ENCODE results near the gene GOPC. TPM values are rescaled to one million over a fixed set of nuclear protein-coding genes. Genes with fewer than 3 reads are reported as not detected.

The GOPC gene
- total and polyA plus RNA-seq, 2 of the 8 experiments (the other 6 are each of a cell fraction or from before 2014, with no cell fraction given): 5.3 to 19.4 TPM

DNA sequence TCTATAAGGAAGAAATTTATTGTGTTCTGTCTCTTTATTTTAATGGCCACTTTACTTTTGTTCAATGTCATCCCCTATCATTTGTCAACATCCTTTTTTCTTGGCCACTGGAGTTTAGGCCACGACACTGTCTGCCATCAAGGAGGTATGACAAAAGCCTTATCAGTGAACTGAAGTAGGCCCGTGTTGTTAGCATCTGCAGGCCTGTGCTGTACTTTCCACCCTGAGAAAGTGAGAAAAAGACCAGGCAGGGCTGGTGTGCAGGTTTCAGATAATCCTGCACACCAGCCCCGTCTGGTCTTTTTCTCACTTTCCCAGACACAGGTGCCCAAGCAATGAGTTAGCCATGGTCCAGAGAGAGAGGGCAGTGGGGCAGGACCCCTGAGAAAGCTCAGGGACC lies 57.6 kb downstream of the GOPC start:
- Histone ChIP-seq H2BK15ac (ENCODE audit: low read length) (no peak overlapping the region), H2AFZ (ENCODE audit: low read length) (no peak overlapping the region), H3K4me1 (replicated peaks in 1 of 4; ENCODE audit: control insufficient read depth in 3 of 4, insufficient read depth in 4 of 4, low read length in 3 of 4) (peaks cover 0 to 5% (median 3%) of the 10 kb centered on the region in 4 experiments; a peak in 5 of 7 replicates), H3K23ac (ENCODE audit: insufficient read length) (no peak overlapping the region), H2BK12ac (ENCODE audit: low read depth, low read length) (no peak overlapping the region), H4K5ac (ENCODE audit: insufficient read length, low read depth, low read length) (no peak overlapping the region), H3K4me3 (ENCODE audit: extremely low read depth in 1 of 4, insufficient read depth in 2 of 4, low read depth in 3 of 4, low read length in 4 of 4) (no peak overlapping the region), H3K36me3 (ENCODE audit: control insufficient read depth in 2 of 4, insufficient read depth in 4 of 4, low read length in 3 of 4) (peaks cover 0 to 3% (median 0%) of the 10 kb centered on the region in 4 experiments; a peak in 1 of 8 replicates), H2BK120ac (replicated peaks; ENCODE audit: low read depth, low read length) (no peak overlapping the region), H3K9me3 (ENCODE audit: insufficient read depth in 2 of 2, low read depth in 1 of 2, low read length in 1 of 2) (no peaks in the 10 kb centered on the region), H2BK5ac (ENCODE audit: low read depth, low read length) (no peak overlapping the region), H3K27me3 (replicated peaks in 1 of 4; ENCODE audit: control insufficient read depth in 3 of 4, extremely low read depth in 1 of 4, insufficient read depth in 3 of 4, low read length in 3 of 4) (no peaks in the 10 kb centered on the region; a peak in 1 of 7 replicates), H2AK5ac (ENCODE audit: low read depth, low read length) (no peak overlapping the region), H4K20me1 (replicated peaks in 1 of 2; ENCODE audit: control insufficient read depth in 1 of 2, insufficient read depth in 2 of 2, low read length in 2 of 2) (peaks cover 0 to 2% of the 10 kb centered on the region in 2 experiments), H3K27ac (ENCODE audit: low read depth, low read length) (no peak overlapping the region), H3K23me2 (ENCODE audit: low read depth, low read length) (no peaks in the 10 kb centered on the region), H3K79me2 (ENCODE audit: control insufficient read depth in 1 of 2, insufficient read depth in 2 of 2, low read length in 2 of 2) (no peaks in the 10 kb centered on the region), H3K18ac (ENCODE audit: extremely low read depth, low read length) (no peak overlapping the region), H3K4ac (replicated peaks; ENCODE audit: insufficient read length, low read depth, low read length) (no peak overlapping the region), H3K79me1 (ENCODE audit: low read depth, low read length) (no peaks in the 10 kb centered on the region), H4K8ac (ENCODE audit: extremely low read depth, insufficient read depth, low read length) (no peak overlapping the region), H3K4me2 (ENCODE audit: insufficient read depth in 1 of 2, low read depth in 2 of 2, low read length in 2 of 2) (no peak overlapping the region), H2BK20ac (ENCODE audit: low read length) (no peak overlapping the region), H3K56ac (replicated peaks; ENCODE audit: insufficient read length, low read depth, low read length) (no peak overlapping the region), H4K91ac (replicated peaks; ENCODE audit: insufficient read length, low read length) (no peak overlapping the region), H3K14ac (ENCODE audit: insufficient read length) (no peak overlapping the region), H3K9ac (replicated peaks in 1 of 4; ENCODE audit: extremely low read depth in 1 of 4, low read depth in 3 of 4, low read length in 3 of 4) (no peak overlapping the region)
- 88% methylated on average over 3 of the region's 3 CpGs; no CpG with 5 or more reads in 1 of the 2 experiments for WGBS, 2 experiments (ENCODE audit: extremely low coverage in 1 of 2, insufficient coverage in 1 of 2, insufficient read length in 1 of 2, insufficient replicate concordance in 2 of 2, low coverage in 1 of 2, low lambda C conversion rate in 2 of 2, missing lambda C conversion rate in 1 of 2)
- CTCF ChIA-PET (ENCODE audit: partially characterized antibody): interaction anchor here (0.9 to 2.7 kb wide), 4 partner anchors 12 to 96 kb away, joined by 3 to 8 read pairs (median 4); no protein-coding TSS in a partner anchor
- no peak for DNase-seq (ENCODE audit: low read depth in 1 of 2, low spot score in 2 of 2)
- TF ChIP-seq, protein P1, sequence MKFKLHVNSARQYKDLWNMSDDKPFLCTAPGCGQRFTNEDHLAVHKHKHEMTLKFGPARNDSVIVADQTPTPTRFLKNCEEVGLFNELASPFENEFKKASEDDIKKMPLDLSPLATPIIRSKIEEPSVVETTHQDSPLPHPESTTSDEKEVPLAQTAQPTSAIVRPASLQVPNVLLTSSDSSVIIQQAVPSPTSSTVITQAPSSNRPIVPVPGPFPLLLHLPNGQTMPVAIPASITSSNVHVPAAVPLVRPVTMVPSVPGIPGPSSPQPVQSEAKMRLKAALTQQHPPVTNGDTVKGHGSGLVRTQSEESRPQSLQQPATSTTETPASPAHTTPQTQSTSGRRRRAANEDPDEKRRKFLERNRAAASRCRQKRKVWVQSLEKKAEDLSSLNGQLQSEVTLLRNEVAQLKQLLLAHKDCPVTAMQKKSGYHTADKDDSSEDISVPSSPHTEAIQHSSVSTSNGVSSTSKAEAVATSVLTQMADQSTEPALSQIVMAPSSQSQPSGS (IDR thresholded peaks at IDR 0.05; ENCODE audit: low read length): no peak
- TF ChIP-seq SP1 (IDR thresholded peaks at IDR 0.05; ENCODE audit: low read depth, low read length) (no peak), TEAD4 (IDR thresholded peaks at IDR 0.05; ENCODE audit: low read depth, low read length) (no peak), GTF2F1 (IDR thresholded peaks at IDR 0.05; ENCODE audit: borderline replicate concordance, low read depth, low read length) (no peak), KDM4A (IDR thresholded peaks at IDR 0.05; ENCODE audit: low read depth, low read length, severe bottlenecking) (no peak), HDAC2 (IDR thresholded peaks at IDR 0.05; ENCODE audit: borderline replicate concordance in 1 of 2, low read depth in 2 of 2, low read length in 2 of 2) (no peak)
- POLR2A ChIA-PET (ENCODE audit: partially characterized antibody): interaction anchor here (0.8 kb wide), 1 partner anchor 61 kb away, joined by 3 read pairs; no protein-coding TSS in a partner anchor
- no peak for FAIRE-seq
